Measurements from ENCODE around the gene RUVBL2.
"Not testable (repeated sequence)": the region's sequence is repeated elsewhere in the genome, so short reads cannot be mapped to it uniquely, and the experiment has no call there.

Gene RUVBL2

GRCh38 chr19:49050376-49051033, 56.8 kb downstream of the RUVBL2 start:
- DNase-seq, result peak; percentile 73

GRCh38 chr19:49056101-49056901, 62.6 kb downstream of the RUVBL2 start:
- DNase-seq, result peak; percentile 48

GRCh38 chr19:49056902-49057596, 63.4 kb downstream of the RUVBL2 start:
- DNase-seq, result not testable (repeated sequence)

DNA sequence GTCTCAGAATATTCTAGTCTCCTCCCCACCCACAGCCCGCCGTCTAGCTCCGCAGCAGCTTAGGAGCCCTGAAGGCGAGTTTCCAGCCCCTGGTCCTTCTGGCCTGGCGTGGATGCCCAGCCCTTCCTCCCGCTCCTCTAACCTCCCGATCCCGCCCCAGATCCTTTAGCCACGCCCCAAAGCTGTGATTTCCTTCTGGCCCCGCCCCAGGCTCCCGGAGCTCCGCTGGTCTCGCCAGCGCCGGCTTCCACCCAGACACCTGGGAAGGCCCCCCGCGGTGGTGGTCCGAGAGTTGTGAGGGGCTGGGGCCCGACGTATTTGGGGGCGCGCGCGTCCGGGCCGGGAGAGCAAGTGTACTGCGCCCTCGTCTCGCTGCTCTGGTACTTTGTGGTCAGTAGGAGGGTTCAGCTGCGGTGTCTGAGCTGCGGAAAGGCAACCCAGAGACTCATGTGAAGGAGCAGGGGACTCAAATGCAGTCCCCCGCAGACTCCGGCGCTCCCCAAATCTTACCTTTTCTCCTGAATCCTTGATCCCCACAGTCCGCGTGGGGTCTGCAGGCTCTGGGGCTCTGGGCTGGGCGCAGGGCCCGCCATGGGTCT, 64.0 kb downstream of the RUVBL2 start, which contains the start of gene CGB7:
Gene CGB7, minus strand, starts transcription at position 114 of the 599 bp plus-strand sequence. CDS start 2,374 bp downstream, outside the sequence.
- peak; percentile 46 for DNase-seq

DNA sequence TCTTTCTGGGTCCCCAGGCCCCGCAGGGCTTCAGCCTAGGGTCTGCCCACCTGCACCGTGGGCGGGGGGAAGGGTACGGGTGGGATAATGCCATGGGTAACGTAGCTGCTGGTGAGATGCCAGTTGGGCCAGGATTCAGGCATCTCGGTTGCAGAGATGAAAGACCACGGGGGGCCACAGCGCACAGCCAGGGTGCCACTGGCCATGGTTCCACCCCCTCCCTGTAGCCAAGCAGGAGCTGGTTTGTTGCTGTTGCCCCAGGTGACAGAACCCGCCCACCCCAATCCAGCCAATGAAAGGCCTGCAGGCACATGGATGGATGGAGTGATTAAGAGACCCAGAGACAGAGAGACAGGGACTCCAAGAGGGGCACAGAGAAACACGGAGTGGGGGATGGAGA, 64.9 kb downstream of the RUVBL2 start:
- peak; percentile 53 for DNase-seq

DNA sequence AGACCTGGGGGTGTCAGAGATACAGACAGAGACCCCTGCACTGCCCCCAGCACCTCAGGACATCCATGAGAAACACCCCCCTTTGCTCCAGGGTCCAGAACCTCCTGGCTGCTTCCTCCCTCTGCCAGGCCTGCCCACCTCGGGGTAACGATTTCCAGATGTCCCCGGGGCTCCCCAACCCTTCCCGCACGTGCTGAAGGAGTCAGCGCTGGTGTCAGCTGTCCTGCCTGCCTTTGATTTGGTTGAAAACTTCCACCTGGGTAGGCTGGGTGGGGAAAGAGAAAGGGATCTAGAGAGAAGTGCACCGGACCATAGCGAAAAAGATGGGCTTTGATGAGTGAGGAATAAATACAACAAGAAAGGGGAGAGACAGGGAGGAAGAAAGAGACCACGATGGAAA, 65.4 kb downstream of the RUVBL2 start:
- DNase-seq, result no peak

DNA sequence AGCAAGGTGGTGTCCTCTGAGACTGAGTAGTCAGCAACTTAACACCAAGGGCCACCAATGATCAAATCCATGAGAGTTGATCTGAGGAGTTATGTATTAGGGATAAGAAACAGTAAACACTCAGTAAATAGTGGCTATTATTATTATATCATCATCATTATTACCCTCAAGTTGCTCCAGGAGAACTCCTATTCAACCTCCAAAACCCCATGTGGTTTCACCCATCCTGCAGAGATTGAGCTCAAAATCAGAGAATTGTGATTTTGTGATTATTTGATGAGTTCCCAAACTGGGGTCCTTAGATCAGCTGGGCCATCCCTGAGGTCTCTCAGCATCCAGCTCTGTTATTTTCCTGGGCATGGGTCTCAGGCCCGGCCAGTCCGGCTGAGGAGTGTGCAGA, 67.3 kb downstream of the RUVBL2 start:
- no peak for DNase-seq

DNA sequence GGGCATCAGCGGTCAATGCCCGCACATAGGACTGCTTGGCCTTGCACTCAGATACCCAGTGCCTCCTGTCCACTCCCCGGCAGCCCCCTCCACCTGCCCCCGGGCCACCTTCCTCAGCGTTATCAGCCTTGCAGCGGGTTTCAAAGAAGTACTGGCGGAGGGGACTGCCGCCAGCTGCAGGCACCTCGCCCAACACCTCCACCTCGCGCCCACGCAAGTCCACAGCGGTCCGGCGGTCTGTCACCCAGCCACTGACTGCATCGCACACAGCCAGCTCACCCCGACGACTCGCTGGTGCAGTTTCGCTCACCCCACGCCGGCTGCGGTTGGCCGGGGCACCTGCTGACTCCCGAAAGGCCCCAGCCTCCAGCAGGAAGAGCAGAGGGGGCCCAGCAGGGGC, 67.8 kb downstream of the RUVBL2 start:
- DNase-seq, result no peak

GRCh38 chr19:49064029-49064629, 70.4 kb downstream of the RUVBL2 start:
- DNase-seq, result no peak

- no peak for DNase-seq
These were observed 71.3 kb downstream of the RUVBL2 start, which contains the start of gene NTF4 for GRCh38 chr19:49064768-49065611. NTF4 (minus strand) TSS chr19:49064818; CDS start chr19:49061997, 2,821 bp downstream.
